Activated naive CD8-positive, alpha-beta T cell treated with anti-CD3 and anti-CD28 coated beads, Interleukin-2, amount 10 ng/mL, durations not matched to agents 7 days and 5 days (primary cell): Measurements from ENCODE around the gene NDUFAF4. TPM values are rescaled to one million over a fixed set of nuclear protein-coding genes. Genes with fewer than 3 reads are reported as not detected.

ENCODE experiments used
- ATAC-seq: fragments of 150-1000 bp; cut with Tn5 transposase; one replicate; pipeline ENCODE4 v1.10.0; 2021; ENCODE audit warnings: low read depth, moderate library complexity
- POLR2A ChIA-PET: fragments of 350-600 bp; sonication (Branson Sonifier 250); formaldehyde crosslinking; loops from one replicate; lab custom pipeline; 2021; ENCODE audit warnings: antibody characterized with exemption; lab: Charles Lee
- DNase-seq: peaks from one replicate; pipeline ENCODE4 v3.0.0; 2021
- H3K27ac Mint-ChIP-seq: one replicate; pipeline ENCODE4 v1.8.0; 2022; ENCODE audit warnings: mild to moderate bottlenecking, mixed read lengths
- H3K27me3 Mint-ChIP-seq: one replicate; pipeline ENCODE4 v1.8.0; 2022; ENCODE audit warnings: mild to moderate bottlenecking, moderate library complexity, mixed read lengths
- H3K36me3 Mint-ChIP-seq: one replicate; pipeline ENCODE4 v1.8.0; 2021; ENCODE audit warnings: mild to moderate bottlenecking, mixed read lengths
- H3K4me1 Mint-ChIP-seq: one replicate; pipeline ENCODE4 v1.8.0; 2021; ENCODE audit warnings: mixed read lengths
- H3K4me3 Mint-ChIP-seq: one replicate; pipeline ENCODE4 v1.8.0; 2022; ENCODE audit warnings: mild to moderate bottlenecking, moderate library complexity, mixed read lengths
- H3K9me3 Mint-ChIP-seq: one replicate; pipeline ENCODE4 v1.8.0; 2021; ENCODE audit warnings: mixed read lengths
- total RNA-seq, 2 experiments: library from RNA; stranded (reverse); gene quantifications; one replicate each; pipeline ENCODE4 v1.2.3, GENCODE V29; 2021

Gene NDUFAF4
- total RNA-seq, 2 experiments from 2014 or later, result 27.8 to 30.0 TPM

DNA sequence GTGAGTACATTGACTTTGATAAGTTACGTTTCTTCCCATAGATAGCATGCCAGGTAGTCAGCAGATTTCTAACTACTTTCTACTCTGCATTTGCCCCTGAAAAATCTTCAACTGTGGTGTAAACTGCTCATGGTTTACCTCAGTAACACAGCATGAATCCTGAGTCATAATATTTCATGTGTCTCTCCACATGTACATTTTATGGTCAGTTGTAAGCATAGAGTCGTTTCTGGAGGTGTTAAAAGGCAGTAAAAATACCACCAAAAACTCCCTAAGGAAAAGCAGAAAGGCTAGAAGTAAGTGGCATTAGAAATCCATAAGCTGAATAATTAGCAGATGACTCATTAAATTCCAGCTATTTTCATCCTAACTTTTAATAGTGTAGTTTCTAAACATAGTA is 56.3 kb downstream of the NDUFAF4 start:
- H3K4me3 Mint-ChIP-seq, result no peak overlapping the region
- no peaks in the 10 kb centered on the region for H3K36me3 Mint-ChIP-seq
- POLR2A ChIA-PET, result no interaction called here
- ATAC-seq, result no peak
- no peak overlapping the region for H3K27ac Mint-ChIP-seq
- peaks cover 8% of the 10 kb centered on the region for H3K4me1 Mint-ChIP-seq
- peaks cover 4% of the 10 kb centered on the region for H3K9me3 Mint-ChIP-seq
- no peak for DNase-seq
- peaks cover 49% of the 10 kb centered on the region for H3K27me3 Mint-ChIP-seq

Other genes starting within 250 kb of the NDUFAF4 start
- gene GPR63, start 60.4 kb downstream of the NDUFAF4 start, total RNA-seq, result 1 to 10 TPM; 1.1 to 1.4 TPM
- gene KLHL32, start 26.8 kb upstream of the NDUFAF4 start, total RNA-seq, result 1 to 10 TPM; 1.5 to 2.1 TPM